Ectodermal cell (in vitro differentiated cells): Measurements from ENCODE around the gene PTCD3.

ENCODE experiments used
- H3K27ac ChIP-seq: 2 replicates; pipeline ENCODE4 v1.7.0; 2013; ENCODE audit warnings: mild to moderate bottlenecking, low read depth, low read length; ENCODE audit not compliant: insufficient read depth, poor library complexity, severe bottlenecking
- H3K27me3 ChIP-seq: 2 replicates; pipeline ENCODE4 v1.7.0; 2013; ENCODE audit warnings: mild to moderate bottlenecking, low read length; ENCODE audit not compliant: insufficient read depth, control insufficient read depth, poor library complexity, severe bottlenecking
- H3K36me3 ChIP-seq: one replicate; pipeline ENCODE4 v1.7.0; 2013; ENCODE audit warnings: low read length; ENCODE audit not compliant: control insufficient read depth, insufficient read depth
- H3K4me1 ChIP-seq: one replicate; pipeline ENCODE4 v1.7.0; 2013; ENCODE audit warnings: low read length; ENCODE audit not compliant: control insufficient read depth, insufficient read depth
- H3K4me3 ChIP-seq: 2 replicates; pipeline ENCODE4 v1.7.0; 2013; ENCODE audit warnings: low read depth, low read length, control low read depth; ENCODE audit not compliant: insufficient read depth
- H3K9me3 ChIP-seq: 2 replicates; pipeline ENCODE4 v1.7.0; 2013; ENCODE audit warnings: mild to moderate bottlenecking, low read length, moderate library complexity; ENCODE audit not compliant: control insufficient read depth
- WGBS, 2 experiments: methylation state at CpG; one replicate each; pipeline ENCODE4 v1.1.7; 2013; ENCODE audit warnings: missing lambda C conversion rate in 2 of 2; 5-methylcytosine and 5-hydroxymethylcytosine counted together

PTCD3 gene

GRCh38 chr2:86069091-86069685, 36.8 kb upstream of the PTCD3 start:
- no peaks in the 10 kb centered on the region for H3K27me3 ChIP-seq
- no peak overlapping the region for H3K4me3 ChIP-seq
- H3K36me3 ChIP-seq, result peaks cover 59% of the 10 kb centered on the region
- H3K9me3 ChIP-seq, result no peaks in the 10 kb centered on the region
- H3K4me1 ChIP-seq, result no peaks in the 10 kb centered on the region
- 56 to 66% methylated on average over 5 to 7 of the region's 8 CpGs for WGBS, 2 experiments
- no peak overlapping the region for H3K27ac ChIP-seq

GRCh38 chr2:86069783-86070339, 36.2 kb upstream of the PTCD3 start:
- 95 to 96% methylated on average over 16 of the region's 16 CpGs for WGBS, 2 experiments
- Histone ChIP-seq H3K36me3 (peaks cover 59% of the 10 kb centered on the region), H3K9me3 (no peaks in the 10 kb centered on the region), H3K4me3 (no peak overlapping the region), H3K27ac (no peak overlapping the region), H3K27me3 (no peaks in the 10 kb centered on the region), H3K4me1 (no peaks in the 10 kb centered on the region)

- WGBS, 2 experiments, result 100% methylated on average over 1 of the region's 2 CpGs
- Histone ChIP-seq H3K27ac (no peak overlapping the region), H3K27me3 (no peaks in the 10 kb centered on the region), H3K4me1 (no peaks in the 10 kb centered on the region), H3K9me3 (no peaks in the 10 kb centered on the region), H3K4me3 (no peak overlapping the region), H3K36me3 (peaks cover 54% of the 10 kb centered on the region)
Measured at GRCh38 chr2:86070868-86071267, 35.2 kb upstream of the PTCD3 start.

GRCh38 chr2:86072271-86072858, 33.7 kb upstream of the PTCD3 start:
- WGBS, 2 experiments, result 93 to 95% methylated on average over 9 of the region's 9 CpGs

GRCh38 chr2:86073225-86073624, 32.8 kb upstream of the PTCD3 start:
- H3K9me3 ChIP-seq, result no peaks in the 10 kb centered on the region
- no peaks in the 10 kb centered on the region for H3K4me1 ChIP-seq
- H3K36me3 ChIP-seq, result peaks cover 63% of the 10 kb centered on the region
- no peak overlapping the region for H3K27ac ChIP-seq
- H3K4me3 ChIP-seq, result no peak overlapping the region
- 95 to 96% methylated on average over 1 of the region's 1 CpG for WGBS, 2 experiments
- H3K27me3 ChIP-seq, result no peaks in the 10 kb centered on the region

More at GRCh38 chr2:86072271-86072858, 33.7 kb upstream of the PTCD3 start:
- H3K4me1 ChIP-seq, result no peaks in the 10 kb centered on the region
- H3K4me3 ChIP-seq, result no peak overlapping the region
- H3K9me3 ChIP-seq, result no peaks in the 10 kb centered on the region
- peaks cover 57% of the 10 kb centered on the region for H3K36me3 ChIP-seq
- no peak overlapping the region for H3K27ac ChIP-seq
- no peaks in the 10 kb centered on the region for H3K27me3 ChIP-seq

GRCh38 chr2:86074256-86074655, 31.8 kb upstream of the PTCD3 start:
- Histone ChIP-seq H3K36me3 (peaks cover 57% of the 10 kb centered on the region), H3K27me3 (no peaks in the 10 kb centered on the region), H3K4me1 (no peaks in the 10 kb centered on the region), H3K4me3 (no peak overlapping the region), H3K9me3 (no peaks in the 10 kb centered on the region), H3K27ac (no peak overlapping the region)
- WGBS, 2 experiments, result 85 to 88% methylated on average over 3 of the region's 3 CpGs

GRCh38 chr2:86074811-86075210, 31.2 kb upstream of the PTCD3 start:
- Histone ChIP-seq H3K4me1 (no peaks in the 10 kb centered on the region), H3K27ac (no peak overlapping the region), H3K9me3 (no peaks in the 10 kb centered on the region), H3K4me3 (no peak overlapping the region), H3K27me3 (no peaks in the 10 kb centered on the region), H3K36me3 (peaks cover 53% of the 10 kb centered on the region)
- 95% methylated on average over 15 of the region's 15 CpGs for WGBS, 2 experiments

GRCh38 chr2:86075886-86076285, 30.1 kb upstream of the PTCD3 start:
- Histone ChIP-seq H3K4me1 (no peaks in the 10 kb centered on the region), H3K36me3 (peaks cover 53% of the 10 kb centered on the region)
- 94 to 97% methylated on average over 5 of the region's 5 CpGs for WGBS, 2 experiments

GRCh38 chr2:86078774-86079545, 27.1 kb upstream of the PTCD3 start:
- H3K4me3 ChIP-seq, result no peak overlapping the region
- H3K36me3 ChIP-seq, result peaks cover 54% of the 10 kb centered on the region
- no peaks in the 10 kb centered on the region for H3K27me3 ChIP-seq
- WGBS, 2 experiments, result 95 to 97% methylated on average over 7 of the region's 7 CpGs
- no peaks in the 10 kb centered on the region for H3K9me3 ChIP-seq
- H3K27ac ChIP-seq, result no peak overlapping the region
- no peaks in the 10 kb centered on the region for H3K4me1 ChIP-seq

More at GRCh38 chr2:86075886-86076285, 30.1 kb upstream of the PTCD3 start:
- no peak overlapping the region for H3K27ac ChIP-seq
- H3K27me3 ChIP-seq, result no peaks in the 10 kb centered on the region
- H3K9me3 ChIP-seq, result no peaks in the 10 kb centered on the region
- no peak overlapping the region for H3K4me3 ChIP-seq
